ENCODE results near the gene CACHD1.
A peak's percentile ranks its signal among the peaks of the same experiment; 100 is the strongest.

Gene CACHD1

GRCh38 chr1:64527165-64527564, 57.2 kb downstream of the CACHD1 start:
- H3K36me3 ChIP-seq, result no peaks in the 10 kb centered on the region
- no peaks in the 10 kb centered on the region for H3K27me3 ChIP-seq
- H4K20me1 ChIP-seq, result 0 out of 2 replicates have a peak, but pooled peaks cover 5% of the 10 kb centered on the region
- H3K4me3 ChIP-seq, result no peak overlapping the region
- H3K4me2 ChIP-seq, result no peak overlapping the region
- H3K27ac ChIP-seq, result no peak overlapping the region
- TF ChIP-seq Cebpa-rat (IDR thresholded peaks at IDR 0.05), result no peak
- H3K4me1 ChIP-seq, result no peaks in the 10 kb centered on the region
- H3K9ac ChIP-seq, result no peak overlapping the region
- no peaks in the 10 kb centered on the region for H3K9me3 ChIP-seq

- no peaks in the 10 kb centered on the region for H3K27me3 ChIP-seq
- H3K4me3 ChIP-seq, result no peak overlapping the region
- H3K4me2 ChIP-seq, result no peak overlapping the region
- H3K36me3 ChIP-seq, result no peaks in the 10 kb centered on the region
- no peaks in the 10 kb centered on the region for H3K9me3 ChIP-seq
- no peaks in the 10 kb centered on the region for H3K4me1 ChIP-seq
- 0 out of 2 replicates have a peak, but pooled peaks cover 5% of the 10 kb centered on the region for H4K20me1 ChIP-seq
- TF ChIP-seq Cebpa-rat (IDR thresholded peaks at IDR 0.05), result no peak
- H3K9ac ChIP-seq, result no peak overlapping the region
- H3K27ac ChIP-seq, result no peak overlapping the region
Measured at GRCh38 chr1:64527786-64528185, 57.9 kb downstream of the CACHD1 start.

GRCh38 chr1:64530969-64531692, 61.2 kb downstream of the CACHD1 start:
- Histone ChIP-seq H4K20me1 (0 out of 2 replicates have a peak, but pooled peaks cover 5% of the 10 kb centered on the region), H3K4me1 (no peaks in the 10 kb centered on the region), H3K27ac (no peak overlapping the region), H3K4me2 (no peak overlapping the region), H3K4me3 (no peak overlapping the region), H3K9ac (no peak overlapping the region), H3K36me3 (peaks cover 7% of the 10 kb centered on the region; the same call in 1 of the 2 replicates), H3K27me3 (no peaks in the 10 kb centered on the region), H3K9me3 (no peaks in the 10 kb centered on the region; the same call in 1 of the 2 replicates)
- TF ChIP-seq Cebpa-rat (IDR thresholded peaks at IDR 0.05), result no peak

GRCh38 chr1:64532646-64533045, 62.7 kb downstream of the CACHD1 start:
- Histone ChIP-seq H3K36me3 (peaks cover 7% of the 10 kb centered on the region; the same call in 1 of the 2 replicates), H4K20me1 (peaks cover 6% of the 10 kb centered on the region; the same call in 1 of the 2 replicates), H3K27me3 (no peaks in the 10 kb centered on the region), H3K27ac (no peak overlapping the region), H3K9me3 (no peaks in the 10 kb centered on the region; the same call in 1 of the 2 replicates), H3K4me2 (no peak overlapping the region), H3K9ac (no peak overlapping the region), H3K4me3 (no peak overlapping the region), H3K4me1 (no peaks in the 10 kb centered on the region)
- TF ChIP-seq Cebpa-rat (IDR thresholded peaks at IDR 0.05), result no peak

- peaks cover 6% of the 10 kb centered on the region; the same call in 1 of the 2 replicates for H4K20me1 ChIP-seq
- no peaks in the 10 kb centered on the region for H3K27me3 ChIP-seq
- H3K9me3 ChIP-seq, result no peaks in the 10 kb centered on the region; the same call in 1 of the 2 replicates
- no peak overlapping the region for H3K9ac ChIP-seq
- no peak overlapping the region for H3K4me2 ChIP-seq
- H3K4me1 ChIP-seq, result peaks cover 20% of the 10 kb centered on the region
- no peak overlapping the region for H3K27ac ChIP-seq
- H3K4me3 ChIP-seq, result no peak overlapping the region
- peaks cover 7% of the 10 kb centered on the region; the same call in 1 of the 2 replicates for H3K36me3 ChIP-seq
- TF ChIP-seq Cebpa-rat (IDR thresholded peaks at IDR 0.05), result no peak
Measured at GRCh38 chr1:64535938-64536835, 66.3 kb downstream of the CACHD1 start.

GRCh38 chr1:64536836-64537490, 67.0 kb downstream of the CACHD1 start:
- peaks cover 7% of the 10 kb centered on the region; the same call in 1 of the 2 replicates for H3K36me3 ChIP-seq
- H3K27ac ChIP-seq, result no peak overlapping the region
- H3K9ac ChIP-seq, result no peak overlapping the region
- peaks cover 6% of the 10 kb centered on the region; the same call in 1 of the 2 replicates for H4K20me1 ChIP-seq
- H3K9me3 ChIP-seq, result no peaks in the 10 kb centered on the region; the same call in 1 of the 2 replicates
- no peak overlapping the region for H3K4me2 ChIP-seq
- no peaks in the 10 kb centered on the region for H3K27me3 ChIP-seq
- H3K4me3 ChIP-seq, result no peak overlapping the region
- no peak for TF ChIP-seq Cebpa-rat (IDR thresholded peaks at IDR 0.05)
- peaks cover 22% of the 10 kb centered on the region for H3K4me1 ChIP-seq

- Histone ChIP-seq H3K27ac (no peak overlapping the region), H3K9me3 (no peaks in the 10 kb centered on the region; the same call in 1 of the 2 replicates), H3K27me3 (no peaks in the 10 kb centered on the region), H3K4me3 (no peak overlapping the region), H3K9ac (no peak overlapping the region), H3K36me3 (peaks cover 7% of the 10 kb centered on the region; the same call in 1 of the 2 replicates), H3K4me2 (no peak overlapping the region), H3K4me1 (peaks cover 22% of the 10 kb centered on the region), H4K20me1 (peaks cover 6% of the 10 kb centered on the region; the same call in 1 of the 2 replicates)
- no peak for TF ChIP-seq Cebpa-rat (IDR thresholded peaks at IDR 0.05)
Measured at GRCh38 chr1:64537942-64538341, 68.0 kb downstream of the CACHD1 start.

GRCh38 chr1:64538389-64538788, 68.5 kb downstream of the CACHD1 start:
- TF ChIP-seq Cebpa-rat (IDR thresholded peaks at IDR 0.05), result no peak
- Histone ChIP-seq H4K20me1 (peaks cover 6% of the 10 kb centered on the region; the same call in 1 of the 2 replicates), H3K9ac (no peak overlapping the region), H3K36me3 (peaks cover 7% of the 10 kb centered on the region; the same call in 1 of the 2 replicates), H3K4me2 (no peak overlapping the region), H3K4me1 (peaks cover 22% of the 10 kb centered on the region), H3K4me3 (no peak overlapping the region), H3K27ac (no peak overlapping the region), H3K27me3 (no peaks in the 10 kb centered on the region), H3K9me3 (no peaks in the 10 kb centered on the region; the same call in 1 of the 2 replicates)

GRCh38 chr1:64539289-64539688, 69.4 kb downstream of the CACHD1 start:
- H3K4me3 ChIP-seq, result no peak overlapping the region
- H3K4me2 ChIP-seq, result peak overlapping the region; percentile 62; the same call in 1 of the 2 replicates
- no peak overlapping the region for H3K9ac ChIP-seq
- no peak overlapping the region for H3K27ac ChIP-seq
- peaks cover 6% of the 10 kb centered on the region; the same call in 1 of the 2 replicates for H4K20me1 ChIP-seq
- H3K9me3 ChIP-seq, result no peaks in the 10 kb centered on the region; the same call in 1 of the 2 replicates
- H3K27me3 ChIP-seq, result no peaks in the 10 kb centered on the region
- peaks cover 5% of the 10 kb centered on the region; the same call in 1 of the 2 replicates for H3K36me3 ChIP-seq
- no peak for TF ChIP-seq Cebpa-rat (IDR thresholded peaks at IDR 0.05)
- peaks cover 29% of the 10 kb centered on the region for H3K4me1 ChIP-seq
